T-helper 2 cell treated with Interferon-gamma antibody and Interleukin-4, amounts not matched to agents 100 ng/mL and 5 ng/mL, for 36 hours (primary cell): ENCODE results near the gene NINJ2. TPM values are rescaled to one million over a fixed set of nuclear protein-coding genes. Genes with fewer than 3 reads are reported as not detected.

Experiments
- intact Hi-C: fragments of 100-400 bp; cut with micrococcal nuclease; formaldehyde crosslinking; loops from one replicate; pipeline ENCODE4 v1.15.1; 2023
- total RNA-seq: library from RNA; stranded (reverse); gene quantifications from 2 replicates; pipeline ENCODE4 v1.2.3, GENCODE V29; 2022

NINJ2 gene
- total RNA-seq, 1 donor from 2014 or later = 8.6 TPM

DNA sequence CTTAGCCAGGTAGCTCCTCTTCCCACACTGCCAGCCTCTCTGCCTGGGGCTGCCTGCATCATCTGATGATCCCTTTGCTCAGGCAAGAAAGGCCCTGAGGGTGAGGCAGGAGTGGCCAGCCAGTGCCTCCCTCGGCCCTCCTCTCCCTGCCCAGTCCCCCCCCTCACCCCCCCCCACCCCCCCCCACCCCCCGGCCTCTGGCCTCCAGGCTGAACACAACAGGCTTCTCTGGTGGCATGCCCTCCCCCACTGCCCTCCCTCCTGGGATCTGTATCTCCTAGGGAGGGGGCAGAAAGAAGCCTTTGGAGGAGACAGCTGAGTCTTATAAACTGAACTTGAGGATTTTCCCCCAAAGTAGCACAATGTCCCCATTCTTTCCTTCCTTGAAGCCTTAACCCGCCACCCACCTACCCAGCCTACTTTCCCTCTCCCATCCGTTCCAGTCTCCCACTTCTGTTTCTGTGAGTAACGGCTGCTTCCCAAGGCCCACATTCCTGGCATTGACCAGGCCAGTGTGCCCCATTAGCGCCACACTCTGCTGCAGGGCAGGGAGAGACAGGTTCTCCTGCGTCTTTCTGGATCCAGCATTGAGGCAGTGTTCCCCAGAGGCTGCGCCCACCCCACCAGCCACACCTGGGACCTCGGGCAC lies 121.4 kb downstream of the NINJ2 start:
- intact Hi-C loops = no loop called here

DNA sequence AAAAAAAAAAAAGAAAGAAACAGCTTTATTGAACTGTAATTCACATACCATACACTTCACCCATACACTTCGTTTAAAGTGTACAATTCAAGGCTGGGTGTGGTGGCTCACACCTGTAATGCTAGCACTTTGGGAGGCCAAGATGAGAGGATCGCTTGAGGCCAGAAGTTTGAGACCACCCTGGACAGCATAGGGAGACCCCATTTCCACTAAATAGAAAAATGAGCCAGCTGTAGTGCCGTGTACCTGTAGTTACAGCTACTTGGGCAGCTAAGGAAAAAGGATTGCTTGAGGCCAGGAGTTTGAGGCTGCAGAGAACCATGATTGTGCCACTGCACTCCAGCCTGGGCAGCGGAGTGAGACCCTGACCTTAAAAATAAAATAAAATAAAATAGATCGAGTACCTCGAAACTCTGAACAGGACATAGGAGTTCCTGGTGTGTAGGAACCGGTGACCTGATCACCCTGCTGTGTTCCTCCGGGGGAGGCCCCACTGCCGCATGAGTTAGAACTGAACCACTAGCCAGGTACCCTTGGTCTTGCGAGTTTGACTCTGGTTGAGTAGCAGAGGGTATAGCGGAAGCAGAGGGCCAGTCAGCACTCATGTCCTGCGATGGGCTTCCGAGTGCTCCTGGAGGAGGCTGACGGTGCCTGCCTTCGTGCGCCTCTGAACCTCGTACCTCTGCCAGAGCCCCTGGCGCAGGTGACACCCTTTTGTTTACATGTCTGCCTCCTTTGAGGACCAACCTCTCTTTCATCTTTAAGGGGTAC lies 123.5 kb downstream of the NINJ2 start:
- intact Hi-C loops = no loop called here

DNA sequence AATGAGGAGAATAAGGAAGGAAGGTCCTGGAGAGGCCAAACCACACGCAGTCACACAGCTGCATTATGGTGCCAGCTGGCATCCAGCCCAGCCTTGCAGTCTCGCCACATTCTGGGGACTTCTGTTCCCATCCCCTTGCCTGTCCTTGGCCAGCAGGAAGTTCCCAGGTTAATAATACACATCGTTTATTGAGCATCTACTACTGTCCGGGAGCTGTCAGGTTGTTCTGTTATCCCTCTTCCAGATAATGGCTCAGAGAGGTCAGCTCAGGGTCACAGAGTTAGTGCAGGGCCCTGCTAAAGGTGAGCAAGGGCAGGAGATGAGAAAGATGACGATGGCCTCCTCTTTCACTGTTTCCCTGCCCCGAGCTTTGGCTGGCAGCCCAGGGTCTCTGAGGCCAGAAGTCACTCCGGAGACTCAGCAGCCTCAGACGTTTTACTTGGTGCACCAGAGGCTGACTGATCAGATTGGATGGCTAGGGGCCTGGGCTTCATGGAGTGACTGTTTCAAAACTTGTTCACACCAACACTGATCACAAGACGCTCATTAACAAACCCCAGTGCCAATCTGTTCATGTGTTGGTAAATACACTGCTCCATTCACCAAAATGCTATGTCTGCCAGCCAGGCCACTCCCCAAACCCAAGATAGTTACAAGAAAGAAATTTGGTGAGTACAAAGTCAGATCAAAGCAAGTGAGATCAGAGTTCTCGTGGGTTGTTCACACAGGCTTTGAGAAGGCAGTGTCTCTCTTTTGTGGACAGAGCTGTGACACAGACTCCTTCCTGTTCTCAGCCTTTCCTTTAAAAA lies 124.3 kb downstream of the NINJ2 start:
- intact Hi-C loops = no loop called here

DNA sequence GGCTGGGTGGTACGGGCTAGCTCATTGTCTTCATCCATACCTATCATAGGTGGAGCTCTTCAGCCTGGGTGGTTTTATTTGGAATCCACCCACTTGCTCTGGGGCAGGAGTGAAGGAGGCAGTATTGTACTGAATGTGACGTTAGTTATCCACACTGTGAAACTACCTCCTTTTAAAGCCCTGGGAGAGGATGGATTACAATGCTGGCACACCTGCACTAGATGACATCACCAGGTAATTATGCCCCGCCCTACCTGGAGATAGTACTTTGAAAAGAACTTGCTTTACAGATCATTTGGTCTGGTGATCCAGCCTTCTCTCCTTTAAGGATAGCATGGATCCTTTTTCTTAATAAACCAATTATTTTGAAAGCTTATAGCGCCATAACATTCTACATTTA lies 125.5 kb downstream of the NINJ2 start:
- intact Hi-C loops = no loop called here

DNA sequence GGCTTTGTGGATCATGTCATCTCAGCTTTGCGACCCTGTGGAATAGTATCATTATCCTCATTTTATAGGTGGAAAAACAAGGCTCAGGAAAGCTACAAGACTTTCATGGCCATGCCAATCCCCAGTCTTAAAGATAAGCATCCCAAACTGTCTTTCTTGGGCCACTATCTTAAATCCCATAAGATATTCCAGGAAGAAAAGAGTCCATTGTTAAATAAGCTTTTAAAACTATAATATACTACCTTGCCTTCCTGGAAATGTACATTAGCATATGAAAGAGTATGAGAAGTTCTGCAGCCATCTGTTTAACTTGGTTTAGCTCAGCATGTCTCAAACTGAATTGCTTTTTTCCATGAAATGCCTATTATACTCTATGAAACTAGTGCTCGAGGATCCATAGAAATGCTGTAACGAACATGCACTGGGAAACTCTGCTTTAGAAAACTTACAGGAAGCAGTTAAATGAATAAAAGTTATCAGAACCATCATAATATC lies 126.4 kb downstream of the NINJ2 start:
- intact Hi-C loops = no loop called here

DNA sequence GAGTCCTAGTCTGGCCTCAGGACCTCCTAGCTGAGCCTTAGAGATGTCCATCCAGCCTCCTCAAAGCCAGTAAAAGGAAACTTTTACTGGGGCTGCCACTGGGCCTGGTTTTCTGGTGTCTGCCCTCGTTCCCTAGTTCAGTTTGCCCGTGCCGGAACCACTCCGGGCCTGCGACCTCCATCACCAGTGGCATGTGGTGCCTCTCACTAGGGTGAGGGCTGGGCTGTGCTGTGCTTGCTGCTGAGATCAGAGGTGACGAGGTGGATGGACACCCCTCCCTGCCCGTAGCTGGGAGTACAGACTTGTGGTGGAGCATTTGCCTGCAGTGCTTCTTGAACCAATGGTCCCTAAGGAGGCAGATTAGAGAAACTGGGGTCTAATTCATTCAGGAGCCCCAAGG lies 127.8 kb downstream of the NINJ2 start:
- intact Hi-C loops = no loop called here

DNA sequence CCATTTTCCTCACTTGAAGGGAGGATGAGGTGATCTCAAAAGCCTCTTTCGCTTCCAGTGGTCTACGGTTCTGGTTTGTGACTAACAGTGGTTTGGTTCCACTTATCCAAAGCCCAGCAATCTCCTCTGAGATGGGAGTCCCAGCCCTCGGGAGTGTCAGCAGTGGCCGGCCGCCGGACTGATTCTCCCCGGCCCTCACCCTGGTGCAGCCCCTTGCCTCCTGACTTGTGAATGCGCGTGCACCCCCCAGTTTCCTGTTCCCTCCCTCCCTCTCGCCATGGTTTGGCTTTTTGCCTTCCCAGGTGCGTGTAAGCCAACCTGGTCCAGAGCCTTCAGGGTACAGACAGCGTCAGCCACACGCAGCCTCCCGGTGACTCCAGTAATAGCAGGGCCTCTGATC lies 129.0 kb downstream of the NINJ2 start:
- intact Hi-C loops = no loop called here

DNA sequence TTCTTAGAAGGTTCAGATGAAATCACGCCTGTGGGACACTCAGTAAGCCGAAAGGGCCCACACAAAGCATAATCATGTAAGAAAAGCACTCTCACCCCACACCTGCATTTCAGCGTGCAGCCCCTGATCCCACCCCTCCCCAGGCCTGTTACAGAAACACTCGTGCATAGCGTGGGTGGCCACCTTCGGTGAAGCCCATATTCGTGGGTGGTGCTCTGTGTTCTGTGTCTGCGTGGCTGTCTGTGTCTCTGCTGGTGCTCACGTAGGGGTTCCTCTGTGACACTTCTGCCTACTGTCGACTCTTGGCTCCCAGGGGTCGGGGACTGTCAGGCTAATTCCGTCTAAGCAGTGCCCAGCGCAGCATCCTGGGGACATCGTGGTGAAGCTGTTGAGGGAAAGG lies 129.5 kb downstream of the NINJ2 start:
- intact Hi-C loops = no loop called here

DNA sequence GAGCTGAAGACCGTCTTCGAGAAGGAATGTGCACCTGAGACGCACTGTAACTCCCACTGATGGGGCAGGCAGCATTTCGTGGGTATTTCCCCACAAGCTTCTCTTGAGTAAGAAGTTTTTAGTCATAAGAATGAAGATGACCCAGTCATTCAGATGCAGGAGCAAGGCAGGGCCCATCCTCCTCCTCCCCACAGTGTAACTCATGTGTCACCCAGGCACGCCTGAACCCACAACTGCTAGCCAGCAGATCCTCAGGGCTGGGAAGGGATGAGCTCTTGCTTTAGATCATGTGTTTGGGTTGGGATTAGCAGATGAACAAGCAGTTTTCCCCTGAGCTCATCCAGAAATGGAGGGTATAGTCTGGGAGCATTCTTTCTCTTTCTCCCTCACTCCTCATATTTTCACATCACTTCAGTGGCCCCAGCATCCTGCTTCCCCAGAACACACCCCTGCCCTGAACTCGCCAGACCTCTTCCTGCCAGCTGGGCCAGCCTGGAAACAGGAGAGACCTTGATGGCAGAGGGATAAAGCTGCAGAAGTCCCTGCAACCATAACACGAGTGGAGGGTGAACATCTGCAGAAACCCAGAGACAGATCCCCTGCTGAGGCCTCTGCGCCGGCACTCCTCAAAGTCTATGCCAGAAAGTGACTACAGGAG lies 130.2 kb downstream of the NINJ2 start:
- intact Hi-C loops = no loop called here

DNA sequence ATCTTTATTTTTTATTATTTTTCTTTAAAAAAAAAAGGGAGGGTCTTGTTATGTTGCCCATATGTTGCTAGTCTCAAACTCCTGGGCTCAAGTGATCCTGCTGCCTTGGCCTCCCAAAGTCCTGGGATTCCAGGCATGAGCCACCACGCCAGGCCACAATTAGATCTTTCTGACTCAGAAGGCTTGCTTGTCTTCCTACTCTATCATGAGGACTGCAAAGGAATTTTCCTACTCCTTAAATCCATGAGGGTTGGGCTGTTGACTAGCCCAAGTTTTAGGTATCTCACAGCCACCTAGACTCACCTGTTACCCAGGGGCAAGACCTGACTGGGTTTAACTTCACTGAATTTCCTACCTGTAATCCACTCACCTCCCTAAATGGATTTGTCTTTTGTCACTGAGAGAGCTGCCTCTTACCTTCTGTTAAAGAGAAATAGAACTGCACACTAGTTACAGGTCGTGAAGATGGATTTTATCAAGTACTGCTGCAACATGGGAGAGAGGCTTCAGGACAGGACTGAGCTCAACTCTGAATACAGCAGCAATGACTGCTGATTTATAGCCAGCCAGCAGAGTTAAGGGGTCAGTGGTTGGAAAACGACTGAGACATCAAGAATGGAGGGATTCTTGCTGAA lies 131.2 kb downstream of the NINJ2 start:
- intact Hi-C loops = no loop called here

DNA sequence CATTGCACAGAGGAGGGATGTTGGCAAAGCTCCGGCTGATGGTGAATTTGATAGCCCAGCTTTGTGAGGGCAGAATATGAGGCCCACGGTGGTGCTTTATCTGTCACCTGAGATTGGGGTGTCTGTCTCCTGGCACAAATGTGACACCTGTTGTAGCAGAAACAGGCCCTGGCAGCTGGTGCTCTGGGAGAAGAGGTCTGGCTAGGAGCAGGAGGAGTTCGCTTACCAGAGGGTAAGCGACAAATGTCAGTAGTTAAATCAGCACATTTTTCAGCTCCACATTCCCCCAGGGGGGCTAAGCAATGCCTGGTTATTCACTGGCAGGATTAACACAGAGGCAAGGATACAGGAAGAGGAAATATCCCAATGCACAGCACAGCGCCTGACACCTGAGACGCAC lies 132.4 kb downstream of the NINJ2 start:
- intact Hi-C loops = no loop called here

DNA sequence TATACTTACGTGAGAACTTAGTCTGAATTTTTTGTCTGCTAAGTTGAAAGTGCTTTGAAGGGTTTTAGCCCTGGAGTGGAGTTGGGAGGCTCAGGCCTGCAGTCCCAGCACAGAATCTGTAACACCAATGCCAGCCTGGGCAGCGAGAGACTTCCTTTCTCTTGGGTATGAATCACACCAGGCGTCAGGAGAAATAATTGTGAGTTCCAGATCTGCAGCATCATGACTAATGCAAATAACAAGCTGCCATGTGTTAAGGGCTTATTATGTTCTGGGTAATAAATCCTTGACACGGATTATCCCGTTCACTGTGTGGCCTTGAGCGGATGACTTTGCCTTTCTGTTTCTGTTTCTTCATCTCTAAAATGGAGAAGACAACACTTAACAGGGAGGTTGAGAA lies 132.9 kb downstream of the NINJ2 start:
- intact Hi-C loops = no loop called here

DNA sequence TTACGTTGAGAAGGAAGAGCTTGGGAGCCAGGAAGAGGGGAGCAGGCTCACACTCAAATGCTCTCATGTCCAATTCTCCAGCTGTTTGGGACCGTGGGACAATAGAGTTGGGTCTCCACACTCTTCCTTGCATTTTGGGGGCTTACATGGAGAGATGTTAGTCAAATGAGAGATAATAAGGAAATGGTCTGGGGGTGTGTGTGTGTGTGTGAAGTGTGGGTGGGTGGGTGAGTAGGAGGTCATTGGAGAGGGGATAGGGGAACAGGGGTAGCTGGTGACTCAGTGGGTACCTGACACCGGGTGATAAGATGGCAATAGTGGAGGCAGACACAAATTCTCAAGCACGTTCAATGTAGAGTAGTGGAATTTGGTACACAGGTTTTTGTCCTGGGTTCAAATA lies 135.5 kb downstream of the NINJ2 start:
- intact Hi-C loops = no loop called here

DNA sequence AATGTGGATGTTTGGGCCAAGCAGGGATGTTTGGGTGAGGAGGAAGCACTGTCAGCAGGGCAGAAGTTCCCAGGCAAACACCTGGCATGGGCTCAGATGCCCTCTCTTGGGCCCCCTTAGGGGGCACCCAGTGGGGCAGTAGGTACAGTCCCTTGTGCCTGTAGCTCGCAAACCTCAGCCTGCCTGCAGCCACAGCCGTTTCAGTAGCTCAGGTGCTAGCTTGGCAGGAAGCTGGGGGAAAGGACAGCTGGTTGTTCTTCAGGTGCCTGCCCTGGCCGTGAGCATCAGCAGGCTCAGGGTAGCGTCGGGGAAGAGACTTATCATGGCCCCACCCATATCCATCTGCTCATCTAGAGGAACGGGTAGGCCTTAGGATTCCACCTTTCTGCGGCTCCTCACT lies 136.0 kb downstream of the NINJ2 start:
- intact Hi-C loops = no loop called here

DNA sequence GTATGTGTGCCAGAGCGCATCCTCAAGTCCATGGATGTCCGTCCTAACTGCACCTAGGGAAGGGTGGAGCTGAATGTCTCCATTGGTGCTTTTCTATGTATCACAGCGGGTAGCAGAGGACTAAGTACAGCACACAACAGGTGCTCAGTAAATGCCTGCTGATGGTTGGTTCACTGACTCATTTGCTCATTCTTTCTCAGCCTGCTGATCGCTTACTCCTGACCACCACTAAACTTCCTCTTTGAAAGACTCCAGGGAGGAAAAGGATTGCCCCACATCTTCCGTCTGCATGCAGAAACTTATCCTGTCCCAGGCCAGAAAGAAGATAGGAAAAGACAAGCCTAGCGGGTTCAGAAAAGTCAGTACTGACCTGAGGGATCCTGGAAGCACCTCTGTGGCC lies 137.2 kb downstream of the NINJ2 start:
- intact Hi-C loops = no loop called here

DNA sequence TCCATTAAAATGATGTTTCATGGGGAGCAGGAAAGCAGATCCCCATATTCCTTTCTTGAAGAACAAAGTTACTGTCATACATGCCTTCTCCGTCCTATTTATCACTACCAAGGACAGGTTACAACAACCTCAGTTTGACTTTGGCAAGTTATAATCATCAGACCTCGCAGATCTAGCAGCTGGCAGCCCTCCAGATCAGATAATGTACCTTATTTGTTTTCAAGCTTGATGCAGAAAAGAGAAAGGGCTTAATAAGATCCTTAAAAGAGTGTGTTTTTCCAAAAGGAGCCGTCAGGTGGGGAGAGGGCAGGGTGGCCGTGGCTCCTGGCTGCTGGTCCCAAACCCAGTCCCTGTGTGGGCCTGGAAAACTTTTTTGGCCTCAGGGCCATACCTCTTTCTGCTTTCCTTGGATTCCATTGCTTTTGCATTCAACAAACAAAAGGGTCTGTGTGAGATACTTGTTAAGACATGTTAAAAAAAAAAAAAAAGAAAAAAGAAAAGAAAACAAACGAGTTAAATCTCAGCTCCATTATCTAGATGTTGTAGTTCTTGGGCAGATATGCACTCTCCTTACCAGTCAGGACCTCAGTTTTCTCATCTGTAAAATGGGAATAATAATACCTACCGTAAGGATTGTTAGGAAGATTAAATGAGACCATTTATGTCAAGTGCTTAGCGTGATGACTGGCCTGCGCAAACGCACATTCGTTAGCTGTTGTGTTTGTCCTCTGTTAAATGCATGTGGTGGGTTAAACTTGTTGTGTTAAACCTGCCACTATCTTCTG lies 138.9 kb downstream of the NINJ2 start:
- intact Hi-C loops = no loop called here

DNA sequence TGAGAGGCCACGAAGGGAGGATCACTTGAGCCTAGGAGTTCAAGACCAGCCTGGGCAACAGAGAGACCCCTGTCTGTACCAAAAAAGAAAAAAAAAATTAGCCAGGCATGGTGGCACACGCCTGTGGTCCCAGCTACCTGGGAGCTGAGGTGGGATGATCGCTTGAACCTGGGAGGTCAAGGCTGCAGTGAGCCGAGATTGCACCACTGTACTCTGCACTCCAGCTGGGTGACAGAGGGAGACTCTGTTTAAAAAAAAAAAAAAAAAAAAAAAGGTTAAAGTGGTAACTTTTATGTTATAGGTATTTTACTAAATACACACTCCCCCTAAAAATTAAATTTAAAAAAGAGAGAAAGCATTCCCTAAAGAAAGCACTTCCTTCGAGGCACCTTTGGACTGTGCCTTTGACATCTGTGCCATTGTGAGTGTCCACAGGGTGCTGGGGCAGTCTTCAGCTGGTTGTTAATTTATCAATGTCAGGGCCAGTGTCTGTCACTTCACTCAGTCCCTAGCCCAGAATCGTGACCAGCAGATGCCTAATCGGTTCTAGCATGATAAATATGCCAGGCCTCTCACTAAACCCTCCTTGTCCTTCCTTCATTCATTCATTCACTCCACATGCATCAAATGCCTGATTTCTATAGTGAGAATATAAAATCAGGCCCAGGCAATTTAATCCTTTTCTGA lies 140.4 kb downstream of the NINJ2 start:
- intact Hi-C loops = no loop called here

DNA sequence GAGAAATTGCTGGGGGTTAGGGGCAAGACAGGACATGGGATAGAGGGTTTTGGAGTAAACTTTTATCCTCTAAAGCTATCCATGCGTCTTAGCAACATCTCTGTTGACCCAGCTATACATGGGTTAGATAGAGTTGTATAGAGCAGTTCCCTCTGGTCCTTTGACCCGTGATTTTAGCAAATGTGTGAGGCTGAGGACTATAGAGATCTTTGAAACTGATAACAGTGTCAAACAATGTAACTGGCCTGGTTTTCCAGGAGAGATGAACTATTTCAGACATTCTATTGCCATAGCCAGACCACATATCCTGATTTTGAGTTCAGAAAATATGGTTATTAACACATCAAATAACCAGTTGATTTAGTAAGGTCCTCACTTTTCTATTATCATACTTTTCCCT lies 143.1 kb downstream of the NINJ2 start:
- intact Hi-C loops = no loop called here

DNA sequence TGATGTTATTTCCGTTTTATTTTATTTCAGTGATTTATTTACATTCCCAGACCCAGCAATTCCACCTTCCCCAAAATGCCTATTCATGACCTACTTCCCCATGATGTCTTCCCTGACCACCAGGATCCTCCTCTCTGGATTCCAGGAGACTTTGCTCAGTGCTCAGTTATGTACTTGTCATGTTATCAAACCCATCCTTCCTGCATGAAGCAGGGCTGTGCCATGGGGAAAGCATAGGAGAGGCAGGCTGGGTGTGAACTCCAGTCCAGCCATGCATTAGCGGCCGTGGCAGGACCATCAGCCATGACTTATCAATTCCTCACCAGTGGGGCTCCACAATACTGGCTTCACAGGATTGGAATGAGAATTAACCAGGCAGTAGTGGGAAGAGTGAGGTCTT lies 145.7 kb downstream of the NINJ2 start:
- intact Hi-C loops = no loop called here
